Muscle of back (tissue), 11 donors: ENCODE results near the gene GNE. TPM values are rescaled to one million over a fixed set of nuclear protein-coding genes. Genes with fewer than 3 reads are reported as not detected.

Experiments used
- DNase-seq, 3 donors: peaks; one replicate each; pipeline versions ENCODE4 v3.0.0 to v3.0.0-alpha.2; 2013
- polyA plus RNA-seq, 10 donors: library from polyadenylated mRNA; unstranded; fragments of 120-200 nt; gene quantifications; one replicate each; pipeline ENCODE4 v1.2.1, GENCODE V29; 2013; ENCODE audit not compliant: insufficient read length in 10 of 10

The GNE gene
- polyA plus RNA-seq, 10 donors, result 10.6 to 17.7 (median 14.0) TPM

GRCh38 chr9:36169708-36170107 lies 88.5 kb downstream of the GNE start:
- DNase-seq, result no peak

GRCh38 chr9:36169166-36169565 lies 89.1 kb downstream of the GNE start, which contains the start of gene CCIN:
CCIN (plus strand) TSS chr9:36169388; CDS start chr9:36169503, 115 bp downstream.
- no peak for DNase-seq

GRCh38 chr9:36166168-36166927 lies 91.9 kb downstream of the GNE start:
- DNase-seq, result peak; percentile 84 to 95 (median 91)

- DNase-seq, result peak; percentile 52 to 87 (median 72)
Observed at GRCh38 chr9:36165826-36166167, 92.5 kb downstream of the GNE start.

GRCh38 chr9:36164989-36165388 lies 93.3 kb downstream of the GNE start:
- DNase-seq, result peak in 1 of 3 donors; percentile 65

Other genes starting within 250 kb of the GNE start
- 10 to 100 TPM; 23.3 to 55.7 (median 28.1) TPM for gene RECK, start 221.5 kb downstream of the GNE start, polyA plus RNA-seq
- gene GLIPR2, start 121.7 kb downstream of the GNE start, polyA plus RNA-seq, result 100 to 1,000 TPM in 9 of 10 donors, 10 to 100 TPM in 1; 96.5 to 154 (median 118) TPM
- 1 to 10 TPM in 4 of 10 donors, under 1 TPM in 6; 0.55 to 1.4 (median 0.89) TPM for gene CCIN, start 89.1 kb downstream of the GNE start, polyA plus RNA-seq
- 100 to 1,000 TPM in 9 of 10 donors, 10 to 100 TPM in 1; 98.6 to 145 (median 122) TPM for gene CLTA, start 67.5 kb downstream of the GNE start, polyA plus RNA-seq
- 10 to 100 TPM; 20.5 to 31.7 (median 27.0) TPM for gene RNF38, start 141.8 kb upstream of the GNE start, polyA plus RNA-seq